ENCODE data around the gene ZBTB1.
"Not testable (repeated sequence)": the region's sequence is repeated elsewhere in the genome, so short reads cannot be mapped to it uniquely, and the experiment has no call there.

ZBTB1 gene

GRCh38 chr14:64541261-64541971 is 36.8 kb downstream of the ZBTB1 start:
- no peaks in the 10 kb centered on the region for H3K27me3 ChIP-seq (ENCODE audit: control insufficient read depth, insufficient read depth, low read length)
- peaks cover 6% of the 10 kb centered on the region for H3K4me1 ChIP-seq (ENCODE audit: control insufficient read depth, insufficient read depth, low read length)
- H3K9ac ChIP-seq (ENCODE audit: low read depth, low read length), result peak overlapping the region; percentile 47
- H3K9me3 ChIP-seq (ENCODE audit: control insufficient read depth, insufficient read depth, low read length), result peaks cover 4% of the 10 kb centered on the region
- H3K4me3 ChIP-seq (ENCODE audit: low read depth, low read length), result peak overlapping the region; percentile 78
- peaks cover 8% of the 10 kb centered on the region for H3K36me3 ChIP-seq (ENCODE audit: control insufficient read depth, insufficient read depth, low read length)

GRCh38 chr14:64541972-64542835 is 37.6 kb downstream of the ZBTB1 start:
- H3K4me3 ChIP-seq (ENCODE audit: low read depth, low read length), result peak overlapping the region; percentile 78
- H3K36me3 ChIP-seq (ENCODE audit: control insufficient read depth, insufficient read depth, low read length), result peaks cover 8% of the 10 kb centered on the region

GRCh38 chr14:64542836-64543201 is 38.2 kb downstream of the ZBTB1 start:
- Histone ChIP-seq H3K27me3 (ENCODE audit: control insufficient read depth, insufficient read depth, low read length) (no peaks in the 10 kb centered on the region), H3K9ac (ENCODE audit: low read depth, low read length) (peak overlapping the region; percentile 47), H3K4me3 (ENCODE audit: low read depth, low read length) (peak overlapping the region; percentile 78), H3K4me1 (ENCODE audit: control insufficient read depth, insufficient read depth, low read length) (peaks cover 6% of the 10 kb centered on the region), H3K9me3 (ENCODE audit: control insufficient read depth, insufficient read depth, low read length) (peaks cover 4% of the 10 kb centered on the region), H3K36me3 (ENCODE audit: control insufficient read depth, insufficient read depth, low read length) (peaks cover 8% of the 10 kb centered on the region)

More at GRCh38 chr14:64541972-64542835, 37.6 kb downstream of the ZBTB1 start:
- H3K4me1 ChIP-seq (ENCODE audit: control insufficient read depth, insufficient read depth, low read length), result peaks cover 6% of the 10 kb centered on the region
- H3K27me3 ChIP-seq (ENCODE audit: control insufficient read depth, insufficient read depth, low read length), result no peaks in the 10 kb centered on the region
- H3K9ac ChIP-seq (ENCODE audit: low read depth, low read length), result peak overlapping the region; percentile 47
- peaks cover 4% of the 10 kb centered on the region for H3K9me3 ChIP-seq (ENCODE audit: control insufficient read depth, insufficient read depth, low read length)

GRCh38 chr14:64544607-64545312 is 40.2 kb downstream of the ZBTB1 start:
- Histone ChIP-seq H3K4me1 (ENCODE audit: control insufficient read depth, insufficient read depth, low read length) (peaks cover 11% of the 10 kb centered on the region), H3K27me3 (ENCODE audit: control insufficient read depth, insufficient read depth, low read length) (peaks cover 10% of the 10 kb centered on the region), H3K9ac (ENCODE audit: low read depth, low read length) (no peak overlapping the region), H3K4me3 (ENCODE audit: low read depth, low read length) (peak overlapping the region; percentile 78), H3K36me3 (ENCODE audit: control insufficient read depth, insufficient read depth, low read length) (peaks cover 8% of the 10 kb centered on the region), H3K9me3 (ENCODE audit: control insufficient read depth, insufficient read depth, low read length) (peaks cover 4% of the 10 kb centered on the region)

- no peak overlapping the region for H3K9ac ChIP-seq (ENCODE audit: low read depth, low read length)
- no peak overlapping the region for H3K4me3 ChIP-seq (ENCODE audit: low read depth, low read length)
- H3K4me1 ChIP-seq (ENCODE audit: control insufficient read depth, insufficient read depth, low read length), result peaks cover 13% of the 10 kb centered on the region
- no peaks in the 10 kb centered on the region for H3K36me3 ChIP-seq (ENCODE audit: control insufficient read depth, insufficient read depth, low read length)
- H3K27me3 ChIP-seq (ENCODE audit: control insufficient read depth, insufficient read depth, low read length), result peaks cover 23% of the 10 kb centered on the region
- H3K9me3 ChIP-seq (ENCODE audit: control insufficient read depth, insufficient read depth, low read length), result no peaks in the 10 kb centered on the region
These were observed 44.4 kb downstream of the ZBTB1 start for GRCh38 chr14:64549016-64549415.

- H3K27me3 ChIP-seq (ENCODE audit: control insufficient read depth, insufficient read depth, low read length), result peaks cover 23% of the 10 kb centered on the region
- peaks cover 13% of the 10 kb centered on the region for H3K4me1 ChIP-seq (ENCODE audit: control insufficient read depth, insufficient read depth, low read length)
- no peaks in the 10 kb centered on the region for H3K9me3 ChIP-seq (ENCODE audit: control insufficient read depth, insufficient read depth, low read length)
- H3K36me3 ChIP-seq (ENCODE audit: control insufficient read depth, insufficient read depth, low read length), result no peaks in the 10 kb centered on the region
- peak within 1 kb of the TSS; percentile 60 for H3K4me3 ChIP-seq (ENCODE audit: low read depth, low read length)
- peak within 1 kb of the TSS; percentile 16 for H3K9ac ChIP-seq (ENCODE audit: low read depth, low read length)
These were observed 45.4 kb downstream of the ZBTB1 start, which contains the start of gene PPP1R36 for GRCh38 chr14:64549791-64550620. Gene PPP1R36, plus strand, starts transcription at chr14:64549961. Its CDS starts 37 bp downstream, at chr14:64549998.

- peak overlapping the region; percentile 60 for H3K4me3 ChIP-seq (ENCODE audit: low read depth, low read length)
- H3K9ac ChIP-seq (ENCODE audit: low read depth, low read length), result peak overlapping the region; percentile 16
- no peaks in the 10 kb centered on the region for H3K9me3 ChIP-seq (ENCODE audit: control insufficient read depth, insufficient read depth, low read length)
- peaks cover 9% of the 10 kb centered on the region for H3K4me1 ChIP-seq (ENCODE audit: control insufficient read depth, insufficient read depth, low read length)
- peaks cover 23% of the 10 kb centered on the region for H3K27me3 ChIP-seq (ENCODE audit: control insufficient read depth, insufficient read depth, low read length)
- H3K36me3 ChIP-seq (ENCODE audit: control insufficient read depth, insufficient read depth, low read length), result no peaks in the 10 kb centered on the region
These were observed 46.2 kb downstream of the ZBTB1 start for GRCh38 chr14:64550621-64551333.

- H3K27me3 ChIP-seq (ENCODE audit: control insufficient read depth, insufficient read depth, low read length), result peaks cover 13% of the 10 kb centered on the region
- H3K9me3 ChIP-seq (ENCODE audit: control insufficient read depth, insufficient read depth, low read length), result no peaks in the 10 kb centered on the region
- no peak overlapping the region for H3K9ac ChIP-seq (ENCODE audit: low read depth, low read length)
- peaks cover 3% of the 10 kb centered on the region for H3K4me1 ChIP-seq (ENCODE audit: control insufficient read depth, insufficient read depth, low read length)
- no peak overlapping the region for H3K4me3 ChIP-seq (ENCODE audit: low read depth, low read length)
- H3K36me3 ChIP-seq (ENCODE audit: control insufficient read depth, insufficient read depth, low read length), result no peaks in the 10 kb centered on the region
These were observed 50.0 kb downstream of the ZBTB1 start for GRCh38 chr14:64554556-64554955.

- Histone ChIP-seq H3K9me3 (ENCODE audit: control insufficient read depth, insufficient read depth, low read length) (no peaks in the 10 kb centered on the region), H3K4me1 (ENCODE audit: control insufficient read depth, insufficient read depth, low read length) (no peaks in the 10 kb centered on the region), H3K9ac (ENCODE audit: low read depth, low read length) (no peak overlapping the region)
These were observed 52.0 kb downstream of the ZBTB1 start for GRCh38 chr14:64556526-64556925.

GRCh38 chr14:64558216-64558615 is 53.6 kb downstream of the ZBTB1 start:
- not testable (repeated sequence) for H3K36me3 ChIP-seq (ENCODE audit: control insufficient read depth, insufficient read depth, low read length); H3K9ac ChIP-seq (ENCODE audit: low read depth, low read length); H3K9me3 ChIP-seq (ENCODE audit: control insufficient read depth, insufficient read depth, low read length); H3K27me3 ChIP-seq (ENCODE audit: control insufficient read depth, insufficient read depth, low read length); H3K4me3 ChIP-seq (ENCODE audit: low read depth, low read length); H3K4me1 ChIP-seq (ENCODE audit: control insufficient read depth, insufficient read depth, low read length)

More at GRCh38 chr14:64556526-64556925, 52.0 kb downstream of the ZBTB1 start:
- Histone ChIP-seq H3K4me3 (ENCODE audit: low read depth, low read length) (no peak overlapping the region), H3K27me3 (ENCODE audit: control insufficient read depth, insufficient read depth, low read length) (peaks cover under 1% of the 10 kb centered on the region), H3K36me3 (ENCODE audit: control insufficient read depth, insufficient read depth, low read length) (no peaks in the 10 kb centered on the region)

Data from iPS-15b (cell line).